ENCODE data around the gene GNG4. TPM values are rescaled to one million over a fixed set of nuclear protein-coding genes. Genes with fewer than 3 reads are reported as not detected.
A peak's percentile ranks its signal among the peaks of the same experiment; 100 is the strongest.
"Not testable (repeated sequence)": the region's sequence is repeated elsewhere in the genome, so short reads cannot be mapped to it uniquely, and the experiment has no call there.

The GNG4 gene
- total RNA-seq, 3 donors from 2014 or later: 2.9 to 7.7 (median 4.6) TPM

DNA sequence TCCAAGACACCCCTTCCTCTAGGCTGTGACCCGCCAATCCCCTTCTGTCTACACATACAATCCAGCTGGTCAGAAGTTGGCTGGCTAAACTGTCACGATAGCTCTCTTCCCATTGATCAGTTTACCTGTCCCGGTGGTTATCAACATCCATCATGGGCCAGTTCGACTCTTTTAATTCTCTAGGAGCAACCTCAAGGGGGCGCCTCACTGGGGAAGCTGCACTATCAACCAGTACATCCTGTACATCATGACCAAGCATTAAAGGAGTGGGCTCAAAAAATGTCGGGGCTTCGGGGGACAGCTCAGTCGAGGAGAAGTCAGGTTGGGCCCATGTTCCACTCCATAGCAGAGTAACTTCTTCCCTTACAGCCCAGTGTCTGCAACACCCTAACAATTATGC, 92.1 kb downstream of the GNG4 start:
- ATAC-seq (no peak), DNase-seq (peak in 1 of 3 donors; percentile 10)
- H3K36me3 ChIP-seq (ENCODE audit: low read depth): no peaks in the 10 kb centered on the region
- intact Hi-C loops (cut with DNase I, micrococcal nuclease): no loop called here
- TF ChIP-seq, protein P1, sequence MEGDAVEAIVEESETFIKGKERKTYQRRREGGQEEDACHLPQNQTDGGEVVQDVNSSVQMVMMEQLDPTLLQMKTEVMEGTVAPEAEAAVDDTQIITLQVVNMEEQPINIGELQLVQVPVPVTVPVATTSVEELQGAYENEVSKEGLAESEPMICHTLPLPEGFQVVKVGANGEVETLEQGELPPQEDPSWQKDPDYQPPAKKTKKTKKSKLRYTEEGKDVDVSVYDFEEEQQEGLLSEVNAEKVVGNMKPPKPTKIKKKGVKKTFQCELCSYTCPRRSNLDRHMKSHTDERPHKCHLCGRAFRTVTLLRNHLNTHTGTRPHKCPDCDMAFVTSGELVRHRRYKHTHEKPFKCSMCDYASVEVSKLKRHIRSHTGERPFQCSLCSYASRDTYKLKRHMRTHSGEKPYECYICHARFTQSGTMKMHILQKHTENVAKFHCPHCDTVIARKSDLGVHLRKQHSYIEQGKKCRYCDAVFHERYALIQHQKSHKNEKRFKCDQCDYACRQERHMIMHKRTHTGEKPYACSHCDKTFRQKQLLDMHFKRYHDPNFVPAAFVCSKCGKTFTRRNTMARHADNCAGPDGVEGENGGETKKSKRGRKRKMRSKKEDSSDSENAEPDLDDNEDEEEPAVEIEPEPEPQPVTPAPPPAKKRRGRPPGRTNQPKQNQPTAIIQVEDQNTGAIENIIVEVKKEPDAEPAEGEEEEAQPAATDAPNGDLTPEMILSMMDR (IDR thresholded peaks at IDR 0.05): no peak
- no peaks in the 10 kb centered on the region for H3K4me1 ChIP-seq (ENCODE audit: low read depth)
- no peaks in the 10 kb centered on the region for H3K9me3 ChIP-seq
- H3K4me3 ChIP-seq: no peak overlapping the region

DNA sequence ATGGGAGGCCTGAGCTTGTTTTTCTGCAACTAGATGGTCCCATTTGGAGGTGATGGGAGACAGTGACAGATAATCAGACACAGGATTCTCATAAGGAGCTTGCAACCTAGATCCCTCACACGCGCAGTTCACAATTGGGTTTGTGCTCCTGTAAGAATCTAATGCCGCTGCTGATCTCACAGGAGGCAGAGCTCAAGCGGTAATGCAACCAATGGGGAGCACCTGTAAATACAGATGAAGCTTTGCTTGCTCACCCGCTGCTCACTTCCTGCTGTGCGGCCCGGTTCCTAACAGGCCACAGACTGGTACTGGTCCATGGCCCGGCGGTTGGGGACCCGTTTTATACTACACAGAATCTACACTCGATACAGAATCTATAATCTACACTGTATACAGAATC, 92.8 kb downstream of the GNG4 start:
- Histone ChIP-seq H3K4me1 (ENCODE audit: low read depth) (no peaks in the 10 kb centered on the region), H3K4me3 (no peak overlapping the region), H3K9me3 (no peaks in the 10 kb centered on the region), H3K36me3 (ENCODE audit: low read depth) (no peaks in the 10 kb centered on the region)
- DNase-seq (no peak), ATAC-seq (no peak)
- TF ChIP-seq, protein P1 (IDR thresholded peaks at IDR 0.05): no peak
- intact Hi-C loops (cut with DNase I, micrococcal nuclease): no loop called here

DNA sequence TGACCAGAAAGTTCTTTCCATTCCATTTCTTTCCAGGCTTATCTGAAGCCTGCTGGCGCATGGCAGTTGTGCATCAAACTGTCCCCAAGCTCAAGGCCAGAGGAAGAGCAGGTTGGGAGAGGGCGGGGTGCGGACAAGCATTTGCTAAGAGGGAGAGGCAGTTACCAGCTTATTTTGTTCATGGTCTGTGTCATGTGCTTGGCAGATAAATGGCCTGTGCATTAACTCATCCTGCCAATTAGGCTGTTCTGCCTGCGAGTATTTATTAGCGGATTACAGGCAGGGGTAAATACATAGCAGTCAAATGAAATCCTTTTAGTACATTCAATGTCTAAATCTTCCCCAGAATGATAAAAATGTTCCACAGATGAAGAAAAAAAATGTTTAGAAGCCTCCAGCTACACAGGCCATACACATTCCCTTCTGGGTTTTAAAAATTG, 96.5 kb downstream of the GNG4 start:
- H3K4me1 ChIP-seq (ENCODE audit: low read depth): no peaks in the 10 kb centered on the region
- DNase-seq: peak in 1 of 3 donors; percentile 3
- no peak overlapping the region for H3K4me3 ChIP-seq
- no peaks in the 10 kb centered on the region for H3K9me3 ChIP-seq
- TF ChIP-seq, protein P1 (IDR thresholded peaks at IDR 0.05): no peak
- intact Hi-C loops (cut with DNase I, micrococcal nuclease): no loop called here
- H3K36me3 ChIP-seq (ENCODE audit: low read depth): no peaks in the 10 kb centered on the region
- ATAC-seq: no peak

DNA sequence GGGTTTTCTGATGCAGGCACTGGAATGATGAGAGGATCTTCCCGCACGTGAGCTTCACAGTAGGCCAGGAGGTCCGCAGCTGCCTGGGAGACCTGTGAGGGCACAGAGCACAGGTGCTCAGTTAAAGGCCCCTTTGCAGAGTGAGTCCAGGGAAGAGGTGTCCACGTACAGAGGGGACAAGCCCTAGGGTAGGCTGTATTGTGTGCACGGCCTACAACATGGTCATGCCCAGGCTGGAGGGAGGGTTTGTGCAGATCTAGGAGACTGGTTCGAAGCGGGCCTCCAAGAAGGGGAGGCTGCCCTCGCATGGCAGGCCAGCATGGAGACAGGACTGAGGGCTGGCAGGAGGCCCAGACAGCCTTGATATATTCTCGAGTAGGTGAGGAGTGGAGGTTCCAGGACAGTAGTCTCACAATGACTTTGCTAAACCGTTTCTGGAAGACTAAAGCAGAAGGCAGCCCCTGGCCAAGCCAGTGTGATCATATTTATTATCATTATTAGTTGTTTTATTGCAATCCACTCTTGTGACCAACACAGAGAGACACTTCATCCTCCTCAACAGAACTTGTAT, 97.4 kb downstream of the GNG4 start:
- H3K4me1 ChIP-seq (ENCODE audit: low read depth): no peaks in the 10 kb centered on the region
- no peak overlapping the region for H3K4me3 ChIP-seq
- TF ChIP-seq, protein P1 (IDR thresholded peaks at IDR 0.05): no peak
- no peaks in the 10 kb centered on the region for H3K36me3 ChIP-seq (ENCODE audit: low read depth)
- ATAC-seq (no peak), DNase-seq (no peak)
- H3K9me3 ChIP-seq: no peaks in the 10 kb centered on the region
- intact Hi-C loops (cut with DNase I, micrococcal nuclease): no loop called here

DNA sequence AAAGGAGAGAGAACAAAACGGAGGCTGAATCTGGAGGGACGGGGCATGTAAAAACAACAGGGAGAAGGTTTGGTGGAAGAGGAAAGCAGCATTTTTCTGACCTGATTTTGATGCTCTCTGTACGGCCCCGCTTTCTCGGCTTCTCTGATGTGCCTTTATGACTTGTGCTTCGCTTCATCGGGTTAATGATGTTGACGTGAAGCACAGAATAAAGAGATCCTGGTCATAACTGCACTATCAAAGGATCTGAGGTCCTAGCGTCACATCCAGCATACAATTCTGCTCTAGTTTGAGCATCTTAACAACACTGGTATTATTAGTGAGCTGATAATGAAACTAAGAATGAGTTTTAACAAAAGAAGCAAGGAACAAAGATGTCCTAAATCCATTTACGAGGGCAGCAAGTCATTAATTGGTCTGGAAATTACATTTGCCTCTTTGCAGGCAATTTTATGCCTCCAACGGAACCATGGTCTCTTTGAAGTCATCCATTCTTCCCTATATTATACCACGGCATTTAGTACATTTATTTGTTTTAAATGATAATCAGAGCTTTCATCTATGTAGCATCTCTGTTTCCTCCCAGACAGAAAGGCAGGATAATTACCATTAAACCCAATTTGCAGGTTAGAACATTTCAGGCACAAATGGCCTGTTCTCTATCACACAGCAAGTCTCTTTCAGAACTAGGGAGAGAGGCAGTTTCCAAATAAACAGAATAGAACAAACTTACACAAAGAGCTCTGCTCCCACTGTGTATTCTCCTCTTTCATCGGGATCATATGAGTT, 100.0 kb downstream of the GNG4 start:
- TF ChIP-seq, protein P1 (IDR thresholded peaks at IDR 0.05): no peak
- ATAC-seq (no peak), DNase-seq (no peak)
- intact Hi-C loops (cut with DNase I, micrococcal nuclease): no loop called here
- Histone ChIP-seq H3K4me1 (ENCODE audit: low read depth) (no peaks in the 10 kb centered on the region), H3K9me3 (no peaks in the 10 kb centered on the region), H3K36me3 (ENCODE audit: low read depth) (no peaks in the 10 kb centered on the region), H3K4me3 (no peak overlapping the region)

DNA sequence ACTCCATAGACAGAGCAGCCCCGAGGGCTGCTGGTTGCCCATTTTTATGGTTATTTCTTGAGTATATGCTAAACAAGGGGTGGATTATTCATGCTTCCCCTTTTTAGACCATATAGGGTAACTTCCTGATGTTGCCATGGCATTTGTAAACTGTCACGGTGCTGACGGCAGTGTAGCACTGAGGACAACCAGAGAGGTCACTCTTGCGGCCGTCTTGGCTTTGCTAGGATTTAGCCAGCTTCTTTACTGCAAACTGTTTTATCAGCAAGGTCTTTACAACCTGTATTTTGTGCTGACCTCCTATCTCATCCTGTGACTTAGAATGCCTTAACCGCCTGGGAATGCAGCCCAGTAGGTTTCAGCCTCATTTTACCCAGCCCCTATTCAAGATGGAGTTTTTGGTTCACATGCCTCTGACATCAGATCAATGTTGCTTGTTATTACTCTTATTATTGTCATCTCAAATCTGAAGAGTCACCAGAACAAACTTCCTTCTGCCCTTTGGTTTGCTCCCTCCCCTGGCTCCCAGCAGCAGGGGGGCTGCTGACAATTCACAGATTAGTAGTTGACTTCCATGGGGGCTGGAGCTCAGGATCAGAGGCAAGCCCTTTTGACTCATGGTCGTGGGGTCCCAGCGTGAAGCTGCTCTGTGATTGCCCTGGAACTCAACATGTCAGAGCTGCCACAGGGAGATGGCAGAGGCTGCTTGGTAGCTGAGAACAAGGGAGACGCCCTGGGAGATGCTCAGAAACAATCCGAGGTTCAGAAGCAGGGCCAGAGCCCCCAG, 103.0 kb downstream of the GNG4 start:
- H3K4me3 ChIP-seq; H3K4me1 ChIP-seq (ENCODE audit: low read depth); ATAC-seq; intact Hi-C loops (cut with DNase I, micrococcal nuclease); H3K9me3 ChIP-seq; DNase-seq; H3K36me3 ChIP-seq (ENCODE audit: low read depth): not testable (repeated sequence)
